Renal pelvis (tissue), 4 donors: ENCODE measurements around the gene IRF2. TPM values are rescaled to one million over a fixed set of nuclear protein-coding genes. Genes with fewer than 3 reads are reported as not detected.

Source experiments
- DNase-seq: peaks from one replicate; pipeline ENCODE4 v3.0.0-alpha.2; 2013
- polyA plus RNA-seq, 3 donors: library from polyadenylated mRNA; unstranded; fragments of 120-200 nt; gene quantifications; one replicate each; pipeline ENCODE4 v1.2.1, GENCODE V29; 2013; ENCODE audit not compliant: insufficient read length in 3 of 3

The IRF2 gene
- polyA plus RNA-seq, 3 donors = 31.3 to 33.5 (median 33.1) TPM

DNA sequence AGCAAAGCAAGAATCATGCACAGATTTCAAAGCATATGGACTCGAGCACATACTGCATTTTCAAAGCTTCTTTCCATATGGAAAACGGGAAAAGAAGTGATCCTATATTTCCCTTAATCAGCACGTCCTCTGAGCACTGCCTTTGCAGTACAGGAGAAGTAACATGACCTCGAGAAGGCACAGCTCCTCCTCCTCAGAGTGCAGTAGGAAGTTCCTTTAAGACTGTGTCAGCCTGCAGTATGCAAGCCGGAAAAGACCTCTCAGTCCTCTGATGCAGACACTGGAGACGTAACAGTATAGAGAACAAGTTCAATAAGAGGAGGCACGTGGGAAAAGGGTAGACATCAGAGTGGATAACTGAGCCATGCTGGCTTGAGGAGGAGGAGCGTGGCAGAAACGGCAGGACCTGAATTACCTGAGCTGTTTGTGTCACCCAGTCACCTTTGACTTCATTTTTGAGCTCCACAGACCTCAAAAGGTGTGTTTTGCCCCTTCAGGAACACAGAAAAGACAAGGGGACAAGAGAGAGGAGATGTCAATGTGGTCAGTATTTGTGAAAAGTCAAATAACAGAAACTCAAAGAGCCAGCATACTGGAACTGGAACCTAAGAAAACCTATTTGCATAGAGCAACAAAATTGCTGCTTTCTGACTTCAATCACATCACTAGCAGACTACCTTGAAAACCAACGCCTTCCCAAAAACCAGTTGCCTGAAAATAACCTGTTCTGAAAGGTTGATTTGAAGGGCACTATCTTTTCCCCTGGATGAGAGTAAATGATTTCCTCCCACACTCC lies 20.8 kb downstream of the IRF2 start:
- peak; percentile 15 for DNase-seq

DNA sequence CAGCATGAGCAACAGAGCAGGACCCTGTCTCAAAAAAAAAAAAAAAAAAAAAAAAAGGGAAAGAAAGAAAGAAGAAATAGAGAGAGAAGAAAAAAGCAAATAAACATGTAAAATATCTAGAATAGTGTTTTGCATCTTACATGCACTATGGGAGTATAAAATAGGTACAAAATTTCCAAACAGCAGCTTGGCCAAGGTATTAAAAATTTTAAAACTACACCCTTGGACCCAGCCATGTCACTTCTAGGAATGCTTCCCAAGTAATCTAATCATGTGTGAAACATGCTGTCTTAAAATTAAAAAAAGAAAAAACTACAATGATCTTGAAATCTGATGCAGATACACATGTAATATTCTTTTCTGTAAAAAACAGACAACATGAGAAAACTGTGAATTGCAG lies 21.6 kb downstream of the IRF2 start:
- no peak for DNase-seq

DNA sequence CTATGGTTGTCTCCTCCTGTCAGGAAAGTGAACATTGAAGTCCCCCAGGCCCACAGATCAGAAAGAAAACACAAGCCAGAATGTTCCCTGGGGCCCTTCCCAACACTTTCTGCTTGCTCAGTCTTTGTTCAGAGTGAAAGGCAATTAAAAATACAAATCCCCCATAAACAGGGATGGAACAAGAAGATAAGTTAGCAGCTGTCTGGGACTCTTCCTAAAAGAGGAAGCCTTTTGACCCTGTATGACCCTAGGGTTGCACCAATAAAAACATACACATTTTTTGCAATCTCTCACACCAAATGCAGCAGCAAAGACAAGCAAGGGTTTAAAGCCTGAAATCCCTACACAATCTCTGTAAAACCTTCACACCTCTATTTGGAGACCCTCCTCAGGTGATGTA lies 22.6 kb downstream of the IRF2 start:
- DNase-seq = no peak

DNA sequence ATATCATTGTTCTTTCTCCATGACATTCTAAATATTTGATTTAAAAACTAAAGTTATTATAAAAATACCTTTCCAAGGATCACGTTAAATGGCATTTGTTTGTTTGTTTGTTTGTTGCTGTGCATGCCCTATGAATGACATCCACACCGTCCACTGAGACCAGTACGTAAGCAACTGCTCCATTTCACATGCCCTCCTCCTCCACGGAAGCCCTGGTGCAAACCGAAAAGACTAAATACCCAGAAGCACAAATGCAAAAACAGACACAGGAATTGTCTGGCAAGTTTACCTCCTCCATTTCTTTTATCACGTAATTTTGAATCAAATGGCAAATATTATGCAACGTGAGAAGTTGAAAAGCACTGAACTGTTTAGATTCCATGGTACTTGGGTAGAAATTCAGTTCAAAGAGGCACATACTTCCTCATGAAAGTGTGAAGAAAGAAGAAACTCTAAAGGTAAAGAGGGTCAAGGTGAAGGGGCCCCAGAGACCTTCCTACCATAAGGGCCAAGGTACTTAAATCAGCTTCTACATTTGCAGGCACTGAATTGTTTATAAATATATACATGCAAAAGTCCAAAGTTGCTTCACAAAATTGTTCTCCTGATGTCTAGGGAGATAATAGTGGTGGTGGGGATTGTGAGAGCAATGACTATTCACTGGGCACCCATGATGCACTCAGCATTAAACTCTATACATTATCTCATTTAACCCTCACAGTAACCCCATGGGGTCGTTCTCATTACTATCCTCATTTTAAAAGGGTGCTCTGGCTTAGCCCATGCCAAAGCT lies 23.4 kb downstream of the IRF2 start:
- no peak for DNase-seq

DNA sequence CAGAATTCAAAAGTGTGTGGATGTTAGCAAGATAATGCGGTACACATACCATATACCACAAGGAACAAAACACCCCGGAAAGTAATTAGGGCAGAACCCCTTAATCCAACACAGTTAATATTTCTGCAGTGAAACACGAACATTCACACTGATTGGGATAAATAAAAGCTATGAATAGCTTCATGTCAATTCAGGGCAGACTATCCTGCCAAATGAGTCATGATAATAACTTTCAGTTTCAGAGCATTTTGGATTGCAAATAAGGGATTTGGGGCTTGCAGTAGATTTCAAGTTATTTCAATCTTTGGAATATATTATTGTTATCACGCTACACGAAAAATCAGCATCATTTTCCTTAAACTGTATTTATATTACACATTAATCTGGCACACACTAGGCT lies 24.3 kb downstream of the IRF2 start:
- no peak for DNase-seq

DNA sequence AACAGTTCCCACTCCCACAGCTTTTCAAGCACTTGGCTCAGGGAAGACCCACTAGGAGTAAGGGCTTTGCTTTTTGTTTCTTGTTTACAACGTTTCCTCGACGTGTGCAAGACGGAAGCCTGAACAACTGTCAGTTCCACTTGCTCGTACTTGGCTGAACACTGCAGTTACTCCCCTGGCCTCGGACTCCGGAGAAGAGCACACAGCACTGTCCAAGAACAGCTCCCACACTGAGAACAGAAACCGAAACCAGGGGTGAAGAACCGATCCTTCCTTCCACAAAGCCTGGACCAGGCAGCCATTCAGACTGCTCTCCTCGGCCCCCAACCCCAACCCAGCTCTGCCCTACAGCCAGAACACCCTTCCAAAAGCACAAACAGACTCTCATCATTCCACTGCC lies 25.5 kb downstream of the IRF2 start:
- DNase-seq = peak; percentile 38

DNA sequence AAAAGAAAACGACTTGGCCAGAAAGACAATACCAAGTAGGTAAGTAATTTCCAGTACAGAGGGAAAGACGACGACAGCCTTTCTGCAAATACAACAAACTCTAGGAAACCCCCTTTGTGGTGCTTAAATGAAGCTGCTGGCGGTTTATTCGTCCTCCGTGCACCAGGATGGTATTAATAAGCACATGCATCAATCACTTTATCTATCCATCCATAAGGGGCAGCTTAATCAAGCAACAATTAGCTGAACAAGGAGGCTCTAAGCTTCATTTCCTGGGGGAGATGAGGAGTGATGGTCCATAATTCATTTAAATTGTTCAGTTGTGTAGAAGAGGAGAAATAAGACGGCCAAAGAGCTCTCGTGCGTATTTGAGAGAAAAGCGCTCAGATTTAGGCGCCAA lies 26.2 kb downstream of the IRF2 start:
- no peak for DNase-seq

DNA sequence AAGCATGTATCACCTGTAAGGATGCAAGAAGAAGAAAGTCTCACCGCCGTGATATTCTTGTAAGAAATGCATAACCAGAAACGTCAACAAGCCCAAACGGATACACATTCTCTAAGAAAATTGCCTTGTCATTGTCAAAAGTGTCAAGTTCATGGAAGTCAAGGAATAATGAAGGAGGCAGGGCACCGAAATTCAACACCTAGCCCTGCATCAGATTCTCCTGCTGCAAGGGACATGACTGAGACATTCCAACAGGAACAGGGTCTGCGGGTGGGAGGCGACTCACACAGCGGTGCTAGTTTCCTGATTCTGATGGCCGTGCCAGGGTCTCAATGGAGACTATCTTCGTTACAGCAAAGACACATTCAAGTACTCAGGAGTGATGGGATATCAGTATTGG lies 26.7 kb downstream of the IRF2 start:
- DNase-seq = no peak

DNA sequence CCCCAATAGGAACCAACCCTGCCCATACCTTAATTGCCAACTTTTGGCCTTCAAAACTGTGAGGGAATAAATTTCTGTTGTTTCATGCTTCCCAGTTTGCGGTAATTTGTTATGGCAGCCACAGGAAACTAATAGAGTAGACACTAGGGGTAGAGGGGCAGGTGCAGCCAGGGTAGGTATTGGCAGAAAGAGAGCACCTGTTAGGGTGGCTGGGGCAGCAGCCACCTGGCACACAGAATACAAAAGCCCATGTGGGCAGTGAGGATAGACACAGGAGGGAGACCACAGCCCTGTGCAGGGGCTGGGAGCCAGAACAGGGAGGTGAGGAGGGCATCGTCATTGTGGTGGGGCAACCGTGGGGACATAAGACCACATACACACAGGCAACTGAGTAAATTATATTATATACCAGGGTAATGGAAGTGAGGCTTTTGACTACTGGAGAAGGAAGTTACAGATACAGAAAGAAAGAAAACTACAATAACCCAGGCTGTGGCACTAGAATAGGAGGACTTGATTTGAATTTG lies 28.2 kb downstream of the IRF2 start:
- no peak for DNase-seq

DNA sequence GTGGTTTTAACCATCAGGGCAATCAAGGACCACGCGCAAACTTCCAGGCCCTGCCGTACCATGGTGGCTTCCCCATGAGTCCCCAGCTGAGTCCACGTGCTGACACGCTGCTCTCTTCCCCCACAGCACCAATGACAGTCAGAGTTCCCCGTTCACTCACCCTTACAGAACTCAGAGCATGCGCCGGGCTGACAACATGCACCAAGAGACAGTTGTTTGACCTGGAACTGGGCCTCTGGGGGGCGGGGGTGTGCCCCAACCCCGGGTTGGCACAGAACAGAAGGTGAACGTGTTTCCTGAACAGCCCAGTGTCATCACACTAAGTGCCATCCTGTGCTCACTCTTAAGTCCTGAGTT lies 29.4 kb downstream of the IRF2 start:
- DNase-seq = no peak

DNA sequence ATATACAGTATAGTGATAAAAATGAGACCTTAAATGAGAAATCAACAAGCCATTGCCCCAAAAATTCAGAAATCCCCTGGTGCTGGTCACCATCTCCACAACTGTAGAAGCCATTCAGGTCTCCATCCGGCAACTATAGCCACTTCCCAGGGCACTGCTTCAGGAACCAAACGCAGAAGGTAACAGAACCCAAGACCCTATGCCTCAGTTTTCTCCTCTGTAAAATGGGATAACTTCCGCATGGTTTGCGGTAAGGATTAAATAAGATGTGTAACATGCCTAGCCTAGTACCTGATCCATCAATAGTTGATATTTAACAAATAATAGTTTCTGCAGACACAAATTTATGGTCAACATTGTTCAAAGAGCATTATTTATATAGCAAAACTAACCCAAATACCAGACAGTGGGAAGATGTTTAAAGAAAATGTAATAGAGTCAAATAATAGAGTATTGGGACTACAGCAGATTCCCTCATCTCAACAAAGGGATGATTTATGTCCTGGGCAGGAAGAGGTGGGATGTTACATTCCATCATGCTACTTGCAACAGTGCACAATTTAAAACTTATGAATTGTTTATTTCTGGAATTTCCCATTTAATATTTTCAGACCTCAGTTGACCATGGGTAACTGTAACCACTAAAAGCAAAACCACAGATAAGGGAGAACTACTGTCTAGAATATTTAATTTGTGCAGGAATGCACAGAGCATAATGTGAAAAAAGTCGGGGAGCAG lies 30.0 kb downstream of the IRF2 start:
- DNase-seq = no peak

DNA sequence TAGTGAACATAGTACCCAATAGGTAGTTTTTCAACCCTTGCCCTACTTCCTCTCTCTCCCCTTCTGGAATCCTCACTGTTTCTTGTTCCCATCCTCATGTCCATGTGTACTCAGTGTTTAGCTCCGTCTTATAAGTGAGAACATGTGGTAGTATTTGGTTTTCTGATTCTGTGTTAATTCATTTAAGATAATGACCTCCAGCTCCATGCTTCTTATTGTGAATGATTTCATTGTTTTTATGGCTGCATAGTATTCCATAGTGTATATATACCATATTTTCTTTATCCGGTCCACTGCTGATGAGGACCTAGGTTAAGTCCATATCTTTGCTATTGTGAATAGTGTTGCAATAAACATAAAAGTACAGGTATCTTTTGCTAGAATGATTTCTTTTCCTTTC lies 31.0 kb downstream of the IRF2 start:
- DNase-seq = no peak

DNA sequence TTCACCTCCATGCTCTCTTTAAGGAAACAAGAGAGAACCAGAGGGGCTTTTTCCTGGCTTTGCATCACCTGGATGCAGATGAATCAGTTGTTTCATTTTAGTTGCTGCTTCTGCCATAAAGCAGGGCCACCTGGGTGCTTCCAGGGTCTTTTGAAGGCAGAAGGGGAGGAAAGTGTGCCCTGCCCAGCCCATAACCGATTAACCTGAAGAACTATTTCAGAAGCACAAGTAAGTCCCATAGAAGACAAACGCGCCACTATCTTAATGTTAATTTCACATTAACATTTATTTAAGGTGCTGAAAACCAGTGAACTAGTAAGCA lies 32.1 kb downstream of the IRF2 start:
- DNase-seq = no peak

DNA sequence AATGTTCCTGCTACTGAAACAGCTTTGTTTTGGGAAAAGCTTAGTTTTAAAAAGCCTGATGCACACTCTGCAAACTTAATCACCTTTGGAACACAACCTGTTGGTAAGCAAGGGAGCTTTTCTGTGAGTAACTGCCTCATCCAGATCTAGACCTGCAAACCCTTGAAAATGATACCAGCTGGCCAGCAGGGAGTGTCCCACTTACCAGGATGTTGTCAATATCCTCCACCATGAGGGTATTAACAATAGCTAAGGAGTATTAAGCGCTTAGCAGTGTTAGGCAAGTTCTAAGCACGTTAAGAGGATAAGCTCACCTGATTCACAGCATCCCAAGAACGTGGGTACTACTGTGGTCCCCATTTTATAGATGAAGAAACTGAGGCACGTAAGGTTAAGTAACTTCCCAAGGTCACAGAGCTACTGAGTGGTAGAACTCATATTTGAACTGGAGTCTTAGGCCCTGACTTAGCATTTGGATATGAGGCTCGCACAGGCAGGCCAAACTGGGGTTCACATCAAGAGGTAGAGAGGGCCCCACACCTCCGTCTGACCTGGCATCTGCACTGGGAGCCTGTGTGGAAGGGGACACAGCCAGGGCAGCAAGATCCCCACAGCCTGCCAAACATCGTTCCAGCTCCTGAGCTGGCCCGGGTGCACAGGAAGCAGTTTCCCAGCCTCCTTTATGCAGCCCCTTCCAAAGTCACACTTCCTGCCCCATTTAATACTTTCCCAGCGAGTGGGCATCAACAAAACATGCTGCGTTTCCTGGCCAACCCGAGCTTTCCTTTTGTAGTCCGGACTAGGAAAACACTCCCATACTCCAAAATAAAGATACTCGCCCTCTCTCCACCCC lies 32.7 kb downstream of the IRF2 start:
- DNase-seq = no peak

DNA sequence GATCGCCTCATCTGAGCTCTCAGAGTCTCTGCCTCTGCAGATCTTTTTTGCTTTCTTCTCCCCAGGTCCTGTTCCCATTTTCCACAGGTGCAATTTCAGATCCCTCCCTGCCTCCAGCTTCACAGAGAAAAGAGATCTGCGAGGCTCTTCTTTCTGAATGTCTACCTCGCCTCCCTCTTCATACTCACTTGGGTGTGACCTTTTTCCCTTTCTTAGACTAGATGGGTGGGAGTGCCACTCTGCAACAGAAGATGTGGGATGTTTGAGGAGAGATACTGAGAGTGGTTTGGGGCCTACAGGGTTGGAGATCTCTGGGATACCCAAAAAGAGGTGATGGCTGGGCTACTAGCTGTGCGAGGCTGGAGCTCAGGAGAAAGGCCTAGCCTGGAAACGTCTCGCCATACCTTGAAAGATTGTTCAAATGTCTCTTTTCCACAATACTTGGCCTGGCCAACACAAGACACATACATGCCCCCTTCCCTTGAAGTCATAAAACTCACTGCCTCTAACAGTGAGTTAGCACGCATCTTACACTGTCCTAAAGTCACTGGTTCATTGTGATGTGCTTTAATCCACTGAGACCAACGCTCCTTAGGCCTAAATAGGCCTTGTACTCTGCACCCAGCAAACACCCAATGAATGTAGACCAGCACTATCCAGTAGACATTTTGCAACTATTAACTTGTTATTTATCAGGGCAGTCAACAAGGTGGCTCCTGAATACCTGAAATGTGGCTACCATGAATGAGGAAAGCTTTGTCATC lies 33.6 kb downstream of the IRF2 start:
- no peak for DNase-seq

DNA sequence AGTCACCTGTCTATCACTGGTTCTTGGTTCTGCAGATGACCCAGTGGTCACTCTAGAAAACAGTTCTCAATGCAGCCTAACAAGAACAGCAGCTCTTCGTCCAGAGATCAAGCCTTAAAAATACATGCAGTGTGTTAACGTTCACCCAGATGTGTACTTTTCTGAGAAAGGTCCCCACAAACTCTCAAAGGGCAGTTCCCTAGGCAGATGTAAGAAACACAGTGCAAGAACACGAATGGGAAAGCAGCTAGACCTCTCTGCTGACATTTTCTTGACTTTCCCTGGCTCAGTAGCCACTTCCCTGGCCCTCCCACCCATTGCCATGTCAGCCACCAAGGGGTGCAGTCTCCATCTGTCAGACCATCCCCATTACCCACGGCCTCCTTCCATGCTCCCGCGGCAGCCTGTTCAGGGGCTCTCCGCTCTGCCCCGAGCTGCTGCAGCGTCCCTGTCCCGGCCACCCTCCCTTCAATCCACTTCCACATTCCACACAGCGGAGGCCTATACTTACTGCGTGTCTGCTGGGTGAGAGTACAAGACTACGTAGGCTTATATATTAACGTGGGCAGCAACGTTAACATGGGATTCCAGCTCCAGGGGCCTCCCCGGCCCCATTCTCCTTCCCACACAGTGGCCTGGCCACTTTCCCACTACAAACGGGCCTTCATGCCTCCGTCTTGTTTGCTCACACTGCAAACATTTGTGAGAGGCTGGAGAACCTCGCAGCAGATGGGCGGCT lies 34.3 kb downstream of the IRF2 start:
- DNase-seq = no peak

DNA sequence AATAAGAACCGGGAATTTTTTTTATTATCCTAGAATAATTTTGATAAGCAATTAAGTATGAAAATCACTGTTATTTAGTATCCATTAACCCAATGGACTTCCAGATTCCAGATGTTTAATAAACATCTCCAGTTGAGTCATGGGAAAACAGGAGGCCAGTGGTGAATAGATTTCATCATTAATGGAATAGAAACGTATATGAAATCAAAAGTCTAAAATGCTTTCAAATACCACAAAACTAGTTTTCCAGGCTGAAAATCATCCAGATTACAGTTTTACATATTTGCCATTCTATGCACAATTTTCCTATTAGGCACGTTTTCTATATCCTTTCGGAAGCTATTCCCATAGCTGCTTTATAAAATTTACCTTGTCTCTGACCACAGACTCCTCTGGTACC lies 35.0 kb downstream of the IRF2 start:
- DNase-seq = no peak

DNA sequence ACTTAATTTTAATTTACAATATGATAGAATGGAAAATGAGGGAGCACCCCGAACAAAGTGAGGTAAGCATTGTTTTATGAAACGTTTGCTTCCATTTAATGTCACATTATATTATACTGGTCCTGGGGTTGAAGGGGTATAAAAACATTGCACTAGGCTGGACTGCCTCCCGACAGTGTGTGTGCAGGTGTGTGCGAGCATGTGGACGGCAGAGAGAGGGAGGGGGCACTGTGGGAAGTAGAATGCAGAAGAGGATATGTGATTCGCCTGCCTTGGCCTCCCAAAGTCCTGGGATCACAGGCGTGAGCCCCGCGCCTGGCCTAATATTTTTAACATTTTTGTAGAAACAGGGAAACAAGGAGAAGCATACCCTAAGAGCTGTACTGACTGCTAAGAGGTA lies 36.0 kb downstream of the IRF2 start:
- no peak for DNase-seq

DNA sequence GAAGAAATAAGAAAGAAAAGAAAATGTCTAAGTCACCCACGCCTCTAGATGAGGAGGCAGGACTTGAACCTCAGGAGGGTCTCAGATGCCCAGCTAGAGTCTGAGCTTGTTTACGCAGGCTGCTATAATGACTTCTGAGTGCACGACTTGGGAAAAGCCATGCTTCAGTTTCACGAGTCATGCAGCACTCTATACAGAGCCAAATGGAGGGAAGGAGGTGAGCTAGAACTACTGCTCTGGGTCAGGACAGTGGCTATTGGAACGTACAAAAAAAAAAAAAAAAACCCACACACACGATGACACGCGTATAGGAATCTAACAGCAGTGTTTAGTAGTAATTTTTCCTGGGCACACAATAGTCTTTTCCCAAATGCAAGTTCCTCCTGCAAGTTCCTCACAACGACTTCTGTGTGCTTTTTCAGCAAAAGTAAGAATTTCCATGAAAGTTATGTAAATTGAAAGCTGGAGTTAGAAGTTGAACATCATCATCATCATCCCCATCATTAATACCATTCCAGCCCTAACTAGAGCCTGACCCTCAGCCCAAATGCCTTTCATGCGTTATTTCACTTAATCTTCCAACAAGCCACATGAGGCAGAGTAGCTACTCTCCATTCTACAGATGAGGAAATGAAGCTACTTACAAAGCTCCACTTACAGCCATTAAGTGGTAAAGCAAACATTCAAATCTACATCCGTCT lies 36.6 kb downstream of the IRF2 start:
- DNase-seq = no peak
